Common myeloid progenitor, CD34-positive (primary cell): Measurements from ENCODE around the gene CAB39.

ENCODE experiments used
- CTCF ChIA-PET: fragments of 350-600 bp; sonication (Branson Sonifier 250); formaldehyde crosslinking; loops from one replicate; lab custom pipeline; 2021; ENCODE audit warnings: antibody characterized with exemption; lab: Charles Lee
- POLR2A ChIA-PET: fragments of 350-600 bp; sonication (Branson Sonifier 250); formaldehyde crosslinking; loops from one replicate; lab custom pipeline; 2021; ENCODE audit warnings: antibody characterized with exemption; lab: Charles Lee
- DNase-seq, 3 donors: peaks; one replicate each; pipeline versions ENCODE4 v3.0.0 to v3.0.0-alpha.2; 2013
- H3K27ac ChIP-seq, 2 experiments: 1 replicate in 1 of 2; 2 replicates in 1 of 2; pipeline ENCODE4 v1.7.0; 2013; ENCODE audit warnings: inconsistent platforms in 2 of 2, low read length in 2 of 2, mild to moderate bottlenecking in 2 of 2, low read depth in 1 of 2, moderate library complexity in 1 of 2; ENCODE audit not compliant: severe bottlenecking in 2 of 2, insufficient read depth in 1 of 2, poor library complexity in 1 of 2
- H3K27me3 ChIP-seq, 5 experiments: replicated peaks in 2 of 5; 1 replicate in 3 of 5; 2 replicates in 2 of 5; pipeline versions ENCODE4 v1.6.1 to v1.7.0; 2013; ENCODE audit warnings: low read length in 4 of 5, mild to moderate bottlenecking in 2 of 5, moderate library complexity in 2 of 5, inconsistent platforms in 1 of 5; ENCODE audit not compliant: insufficient read depth in 5 of 5, control insufficient read depth in 4 of 5
- H3K36me3 ChIP-seq, 4 experiments: 1 replicate in 2 of 4; 2 replicates in 2 of 4; pipeline versions ENCODE4 v1.6.1 to v1.7.0; 2013; ENCODE audit warnings: low read length in 3 of 4, control low read depth in 1 of 4, mild to moderate bottlenecking in 1 of 4; ENCODE audit not compliant: control insufficient read depth in 4 of 4, insufficient read depth in 4 of 4
- H3K4me1 ChIP-seq, 4 experiments: 1 replicate in 3 of 4; 2 replicates in 1 of 4; pipeline versions ENCODE4 v1.6.1 to v1.7.1; 2013; ENCODE audit warnings: low read length in 3 of 4, mild to moderate bottlenecking in 3 of 4, control low read depth in 1 of 4, inconsistent platforms in 1 of 4, moderate library complexity in 1 of 4; ENCODE audit not compliant: control insufficient read depth in 4 of 4, insufficient read depth in 4 of 4; ENCODE audit errors: control extremely low read depth in 1 of 4
- H3K4me3 ChIP-seq, 7 experiments: 1 replicate in 4 of 7; 2 replicates in 3 of 7; pipeline versions ENCODE4 v1.5.1 to v1.7.0; 2013; ENCODE audit warnings: mild to moderate bottlenecking in 7 of 7, low read length in 6 of 7, moderate library complexity in 6 of 7, inconsistent platforms in 2 of 7, low read depth in 2 of 7, control low read depth in 1 of 7; ENCODE audit not compliant: insufficient read depth in 4 of 7, control insufficient read depth in 1 of 7; ENCODE audit errors: extremely low read depth in 1 of 7
- H3K9me3 ChIP-seq, 5 experiments: 1 replicate in 4 of 5; 2 replicates in 1 of 5; pipeline versions ENCODE4 v1.6.1 to v1.7.1; 2013; ENCODE audit warnings: low read length in 4 of 5, mild to moderate bottlenecking in 2 of 5, inconsistent platforms in 1 of 5, low read depth in 1 of 5, moderate library complexity in 1 of 5; ENCODE audit not compliant: control insufficient read depth in 4 of 5, insufficient read depth in 2 of 5; ENCODE audit errors: control extremely low read depth in 1 of 5
- whole genome bisulfite sequencing: methylation state at CpG from one replicate; pipeline ENCODE4 v1.1.5; 2013; ENCODE audit not compliant: insufficient coverage; 5-methylcytosine and 5-hydroxymethylcytosine counted together

Gene CAB39

GRCh38 chr2:230829293-230829692 is 116.7 kb downstream of the CAB39 start:
- Histone ChIP-seq H3K36me3 (no peaks in the 10 kb centered on the region), H3K4me1 (peaks cover 0 to 17% (median 12%) of the 10 kb centered on the region in 4 experiments), H3K4me3 (no peak overlapping the region), H3K9me3 (peaks cover 0 to 4% (median 3%) of the 10 kb centered on the region in 5 experiments), H3K27me3 (peaks cover 0 to 13% (median 4%) of the 10 kb centered on the region in 5 experiments), H3K27ac (no peak overlapping the region)
- POLR2A ChIA-PET = no interaction called here
- CTCF ChIA-PET = interaction anchor here (0.9 to 1.3 kb wide), 2 partner anchors 11 to 84 kb away, joined by 3 to 4 read pairs; no protein-coding TSS in a partner anchor
- no peak for DNase-seq
- WGBS = 98% methylated on average over 11 of the region's 14 CpGs

- ChIA-PET POLR2A (no interaction called here), CTCF (interaction anchor here (0.9 to 1.4 kb wide), 2 partner anchors 10 to 84 kb away, joined by 3 to 6 read pairs; no protein-coding TSS in a partner anchor)
- WGBS = 99% methylated on average over 7 of the region's 7 CpGs
- Histone ChIP-seq H3K36me3 (no peaks in the 10 kb centered on the region), H3K27me3 (peaks cover 0 to 13% (median 4%) of the 10 kb centered on the region in 5 experiments), H3K27ac (no peak overlapping the region), H3K9me3 (peaks cover 0 to 4% (median 3%) of the 10 kb centered on the region in 5 experiments), H3K4me1 (peaks cover 0 to 15% (median 10%) of the 10 kb centered on the region in 4 experiments), H3K4me3 (no peak overlapping the region)
- no peak for DNase-seq
Measured at GRCh38 chr2:230829959-230830358, 117.3 kb downstream of the CAB39 start.

- Histone ChIP-seq H3K27ac (no peak overlapping the region), H3K4me1 (peaks cover 0 to 15% (median 10%) of the 10 kb centered on the region in 4 experiments), H3K9me3 (peaks cover 0 to 4% (median 3%) of the 10 kb centered on the region in 5 experiments), H3K4me3 (no peak overlapping the region), H3K27me3 (peaks cover 0 to 13% (median 4%) of the 10 kb centered on the region in 5 experiments), H3K36me3 (no peaks in the 10 kb centered on the region)
- no peak for DNase-seq
- CTCF ChIA-PET = interaction anchor here (1.3 to 1.6 kb wide), 4 partner anchors 7 to 63 kb away, joined by 3 to 6 read pairs (median 4); no protein-coding TSS in a partner anchor
- 93% methylated on average over 4 of the region's 7 CpGs for WGBS
- POLR2A ChIA-PET = no interaction called here
Measured at GRCh38 chr2:230830428-230830827, 117.8 kb downstream of the CAB39 start.

- Histone ChIP-seq H3K4me1 (peaks cover 3 to 9% (median 6%) of the 10 kb centered on the region in 4 experiments), H3K9me3 (peaks cover 0 to 4% (median 0%) of the 10 kb centered on the region in 5 experiments), H3K27ac (no peak overlapping the region), H3K4me3 (peak overlapping the region in 1 of 7 experiments; percentile 26), H3K27me3 (peaks cover 0 to 2% (median 0%) of the 10 kb centered on the region in 5 experiments), H3K36me3 (no peaks in the 10 kb centered on the region)
- 0% methylated on average over 1 of the region's 2 CpGs for WGBS
- DNase-seq = peak in 2 of 3 donors; percentile 51 to 60
- ChIA-PET CTCF (interaction anchor here (1.3 to 3.3 kb wide), 10 partner anchors 8 to 147 kb away, joined by 4 to 14 read pairs (median 8); no protein-coding TSS in a partner anchor), POLR2A (interaction anchor here (0.6 to 0.7 kb wide), 2 partner anchors 151 to 1580 kb away, joined by 3 read pairs; no protein-coding TSS in a partner anchor)
Measured at GRCh38 chr2:230840301-230840700, 127.7 kb downstream of the CAB39 start.

GRCh38 chr2:230842473-230842872 is 129.8 kb downstream of the CAB39 start:
- Histone ChIP-seq H3K36me3 (no peaks in the 10 kb centered on the region), H3K27me3 (peaks cover 0 to 2% (median 0%) of the 10 kb centered on the region in 5 experiments), H3K9me3 (peaks cover 0 to 4% (median 3%) of the 10 kb centered on the region in 5 experiments), H3K4me1 (peaks cover 3 to 9% (median 6%) of the 10 kb centered on the region in 4 experiments), H3K4me3 (no peak overlapping the region), H3K27ac (no peak overlapping the region)
- POLR2A ChIA-PET = no interaction called here
- WGBS = 88% methylated on average over 6 of the region's 6 CpGs
- CTCF ChIA-PET = interaction anchor here (0.5 to 3.3 kb wide), 3 partner anchors 8 to 595 kb away, joined by 3 to 14 read pairs (median 8); no protein-coding TSS in a partner anchor
- no peak for DNase-seq

- Histone ChIP-seq H3K27me3 (peaks cover 0 to 2% (median 0%) of the 10 kb centered on the region in 5 experiments), H3K9me3 (peaks cover 0 to 3% (median 3%) of the 10 kb centered on the region in 5 experiments), H3K4me1 (peaks cover 3 to 12% (median 6%) of the 10 kb centered on the region in 4 experiments), H3K27ac (no peak overlapping the region), H3K36me3 (no peaks in the 10 kb centered on the region), H3K4me3 (no peak overlapping the region)
- 65% methylated on average over 3 of the region's 4 CpGs for WGBS
- CTCF ChIA-PET = no interaction called here
- POLR2A ChIA-PET = no interaction called here
- DNase-seq = no peak
Measured at GRCh38 chr2:230843132-230843531, 130.5 kb downstream of the CAB39 start.

GRCh38 chr2:230846360-230846759 is 133.7 kb downstream of the CAB39 start:
- Histone ChIP-seq H3K4me1 (peaks cover 0 to 5% (median 0%) of the 10 kb centered on the region in 4 experiments), H3K36me3 (no peaks in the 10 kb centered on the region), H3K9me3 (peaks cover 0 to 3% (median 0%) of the 10 kb centered on the region in 5 experiments), H3K27ac (no peak overlapping the region), H3K27me3 (peaks cover 0 to 2% (median 0%) of the 10 kb centered on the region in 5 experiments), H3K4me3 (no peak overlapping the region)
- ChIA-PET POLR2A (no interaction called here), CTCF (interaction anchor here (0.8 to 5.4 kb wide), 5 partner anchors 9 to 27 kb away, joined by 3 to 36 read pairs (median 4); no protein-coding TSS in a partner anchor)
- WGBS = 94% methylated on average over 3 of the region's 6 CpGs
- DNase-seq = no peak
